ENCODE results near the gene COX18. TPM values are rescaled to one million over a fixed set of nuclear protein-coding genes. Genes with fewer than 3 reads are reported as not detected.

COX18 gene
- total and polyA plus RNA-seq, 2 experiments from 2014 or later: 5.4 to 28.9 TPM

GRCh38 chr4:73055241-73055897, 14.1 kb downstream of the COX18 start:
- no peaks in the 10 kb centered on the region for H3K36me3 ChIP-seq (replicated peaks; ENCODE audit: insufficient read depth, low read depth)
- no peaks in the 10 kb centered on the region for H3K9me3 ChIP-seq (ENCODE audit: low read depth)
- H3K9me2 ChIP-seq (replicated peaks; ENCODE audit: insufficient read depth): no peaks in the 10 kb centered on the region
- TF ChIP-seq CTCF (IDR thresholded peaks at IDR 0.05; ENCODE audit: poor library complexity) (no peak), EZH2phosphoT487 (IDR thresholded peaks at IDR 0.05; ENCODE audit: low read depth, severe bottlenecking, unreplicated experiment) (no peak), EZH2 (IDR thresholded peaks at IDR 0.05; ENCODE audit: borderline replicate concordance) (no peak)
- no peak overlapping the region for H3K27ac ChIP-seq
- WGBS (ENCODE audit: low lambda C conversion rate, missing lambda C conversion rate): 95% methylated on average over 2 of the region's 2 CpGs
- H3K4me3 ChIP-seq: no peak overlapping the region
- H3K4me2 ChIP-seq: no peak overlapping the region
- H3K79me2 ChIP-seq: no peaks in the 10 kb centered on the region
- no peaks in the 10 kb centered on the region for H4K20me1 ChIP-seq (ENCODE audit: insufficient read depth, poor library complexity, severe bottlenecking)
- no peaks in the 10 kb centered on the region for H3K4me1 ChIP-seq (ENCODE audit: insufficient read depth)
- H2AFZ ChIP-seq: no peak overlapping the region
- no peak for DNase-seq (ENCODE audit: low spot score)
- H3K27me3 ChIP-seq: no peaks in the 10 kb centered on the region

DNA sequence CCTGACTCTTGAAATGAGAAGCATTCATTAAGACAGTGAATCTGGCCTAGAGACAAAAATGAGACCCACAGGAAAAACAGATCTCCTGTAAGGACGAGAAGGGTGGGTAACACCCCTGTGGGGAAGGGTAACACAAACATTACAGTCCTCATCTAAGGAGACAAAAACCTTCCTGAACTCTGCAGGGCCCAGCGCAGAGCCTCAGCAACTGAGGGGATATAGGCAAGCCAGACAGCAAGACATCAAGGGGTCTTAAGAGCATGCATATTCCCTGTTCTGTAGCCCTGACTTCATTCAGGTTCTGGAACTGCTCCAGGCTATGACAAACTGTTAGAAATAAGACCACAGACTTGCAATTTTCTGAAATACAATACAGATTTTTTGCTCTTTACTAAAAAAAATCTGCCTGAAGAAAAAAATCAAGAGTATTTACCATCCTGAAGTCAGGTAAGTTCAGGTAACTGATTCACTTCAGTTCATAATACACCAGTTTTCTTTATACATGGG, 15.5 kb downstream of the COX18 start:
- Histone ChIP-seq H2AFZ (no peak overlapping the region), H4K20me1 (ENCODE audit: insufficient read depth, poor library complexity, severe bottlenecking) (no peaks in the 10 kb centered on the region), H3K79me2 (no peaks in the 10 kb centered on the region), H3K36me3 (replicated peaks; ENCODE audit: insufficient read depth, low read depth) (no peaks in the 10 kb centered on the region), H3K9me3 (ENCODE audit: low read depth) (no peaks in the 10 kb centered on the region), H3K27ac (no peak overlapping the region), H3K4me1 (ENCODE audit: insufficient read depth) (no peaks in the 10 kb centered on the region), H3K9me2 (replicated peaks; ENCODE audit: insufficient read depth) (no peaks in the 10 kb centered on the region), H3K4me3 (no peak overlapping the region), H3K27me3 (no peaks in the 10 kb centered on the region), H3K4me2 (no peak overlapping the region)
- DNase-seq (ENCODE audit: low spot score): no peak
- WGBS (ENCODE audit: low lambda C conversion rate, missing lambda C conversion rate): 87% methylated on average over 2 of the region's 2 CpGs
- TF ChIP-seq EZH2 (IDR thresholded peaks at IDR 0.05; ENCODE audit: borderline replicate concordance) (no peak), CTCF (IDR thresholded peaks at IDR 0.05; ENCODE audit: poor library complexity) (no peak), EZH2phosphoT487 (IDR thresholded peaks at IDR 0.05; ENCODE audit: low read depth, severe bottlenecking, unreplicated experiment) (no peak)

DNA sequence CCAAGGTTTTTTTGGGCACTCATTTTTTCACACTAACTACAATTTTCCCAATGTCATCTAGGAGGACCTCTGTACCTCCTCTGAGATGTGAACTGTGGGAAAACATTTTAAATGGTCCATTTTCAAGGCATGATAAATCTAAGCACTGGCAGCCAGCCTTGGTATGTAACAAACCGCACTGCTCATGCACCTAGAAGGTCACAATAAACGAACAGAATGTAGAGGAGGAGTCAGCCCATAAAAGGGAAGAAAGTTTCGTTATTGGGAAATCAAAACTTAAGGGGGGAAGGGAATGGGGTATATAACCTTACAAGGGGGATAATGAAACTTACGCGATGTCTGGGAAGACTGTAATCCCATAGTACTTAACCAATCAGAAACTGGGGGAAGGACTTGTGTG, 16.4 kb downstream of the COX18 start:
- TF ChIP-seq EZH2phosphoT487 (IDR thresholded peaks at IDR 0.05; ENCODE audit: low read depth, severe bottlenecking, unreplicated experiment): no peak
- TF ChIP-seq EZH2 (IDR thresholded peaks at IDR 0.05; ENCODE audit: borderline replicate concordance): no peak
- no peak for TF ChIP-seq CTCF (IDR thresholded peaks at IDR 0.05; ENCODE audit: poor library complexity)
- H2AFZ ChIP-seq: no peak overlapping the region

More for the DNA sequence above, 16.4 kb downstream of the COX18 start:
- no peak overlapping the region for H3K4me3 ChIP-seq
- H3K9me2 ChIP-seq (replicated peaks; ENCODE audit: insufficient read depth): no peaks in the 10 kb centered on the region
- no peaks in the 10 kb centered on the region for H3K4me1 ChIP-seq (ENCODE audit: insufficient read depth)
- H3K27ac ChIP-seq: no peak overlapping the region
- 88% methylated on average over 5 of the region's 5 CpGs for WGBS (ENCODE audit: low lambda C conversion rate, missing lambda C conversion rate)
- H3K36me3 ChIP-seq (replicated peaks; ENCODE audit: insufficient read depth, low read depth): no peaks in the 10 kb centered on the region
- no peak overlapping the region for H3K4me2 ChIP-seq
- DNase-seq (ENCODE audit: low spot score): no peak
- no peaks in the 10 kb centered on the region for H3K9me3 ChIP-seq (ENCODE audit: low read depth)
- H4K20me1 ChIP-seq (ENCODE audit: insufficient read depth, poor library complexity, severe bottlenecking): no peaks in the 10 kb centered on the region
- H3K79me2 ChIP-seq: no peaks in the 10 kb centered on the region
- H3K27me3 ChIP-seq: no peaks in the 10 kb centered on the region

Measured in hepatocyte (in vitro differentiated cells).